GM10266 (cell line): Measurements from ENCODE around the gene DUSP9.
A peak's percentile ranks its signal among the peaks of the same experiment; 100 is the strongest.

Source experiments
- DNase-seq: peaks from one replicate; pipeline ENCODE4 v3.0.0; 2012; ENCODE audit errors: extremely low spot score
- CTCF ChIP-seq: IDR thresholded peaks from 2 replicates; pipeline ENCODE4 v1.5.1; 2012; ENCODE audit warnings: mild to moderate bottlenecking, low read depth; ENCODE audit not compliant: control insufficient read depth, insufficient read depth; ENCODE audit errors: missing control alignments

Gene DUSP9

GRCh38 chrX:153648358-153649177 is 1.6 kb downstream of the DUSP9 start:
- no peak for DNase-seq
- no peak for TF ChIP-seq CTCF

GRCh38 chrX:153649178-153649914 is 2.3 kb downstream of the DUSP9 start:
- TF ChIP-seq CTCF: peak; percentile 62
- peak; percentile 86 for DNase-seq

- no peak for TF ChIP-seq CTCF
- no peak for DNase-seq
Observed at GRCh38 chrX:153649915-153650782, 3.1 kb downstream of the DUSP9 start.

- no peak for DNase-seq
- no peak for TF ChIP-seq CTCF
Observed at GRCh38 chrX:153650959-153651358, 4.0 kb downstream of the DUSP9 start.

GRCh38 chrX:153651540-153652079 is 4.6 kb downstream of the DUSP9 start:
- DNase-seq: no peak
- peak; percentile 20 for TF ChIP-seq CTCF

- DNase-seq: no peak
- TF ChIP-seq CTCF: no peak
Observed at GRCh38 chrX:153653556-153653955, 6.6 kb downstream of the DUSP9 start.
